ENCODE results near the gene TAOK3. TPM values are rescaled to one million over a fixed set of nuclear protein-coding genes. Genes with fewer than 3 reads are reported as not detected.
A peak's percentile ranks its signal among the peaks of the same experiment; 100 is the strongest.

The TAOK3 gene
- total and polyA plus RNA-seq, 3 donors from 2014 or later, result 20.5 to 64.8 (median 51.9) TPM

- Histone ChIP-seq H3K9me3 (no peaks in the 10 kb centered on the region), H3K36me3 (ENCODE audit: low read depth, missing control alignments) (no peaks in the 10 kb centered on the region), H3K4me3 (no peak overlapping the region), H3K27me3 (no peaks in the 10 kb centered on the region), H3K4me1 (peaks cover 16% of the 10 kb centered on the region), H3K27ac (peak overlapping the region; percentile 3 to 30)
- DNase-seq, result no peak
- WGBS, 2 donors, result 80 to 95% methylated on average over 4 of the region's 4 CpGs
- no peak for TF ChIP-seq CTCF (IDR thresholded peaks at IDR 0.05)
- no peak for TF ChIP-seq POLR2A (IDR thresholded peaks at IDR 0.05)
- intact Hi-C loops (cut with DNase I; ENCODE audit: low total_unique reads), result no loop called here
Measured at GRCh38 chr12:118125743-118126118, 247.0 kb downstream of the TAOK3 start.

- Histone ChIP-seq H3K27ac (no peak overlapping the region), H3K9me3 (no peaks in the 10 kb centered on the region), H3K36me3 (ENCODE audit: low read depth, missing control alignments) (no peaks in the 10 kb centered on the region), H3K4me1 (peaks cover 29% of the 10 kb centered on the region), H3K27me3 (no peaks in the 10 kb centered on the region), H3K4me3 (no peak overlapping the region)
- intact Hi-C loops (cut with DNase I; ENCODE audit: low total_unique reads), result no loop called here
- 92 to 95% methylated on average over 5 of the region's 5 CpGs for WGBS, 2 donors
- TF ChIP-seq POLR2A (IDR thresholded peaks at IDR 0.05) (no peak), CTCF (IDR thresholded peaks at IDR 0.05) (no peak)
- no peak for DNase-seq
Measured at GRCh38 chr12:118124333-118124874, 248.3 kb downstream of the TAOK3 start.

- Histone ChIP-seq H3K27ac (peak overlapping the region in 1 of 2 donors; percentile 87), H3K4me1 (peaks cover 29% of the 10 kb centered on the region), H3K36me3 (ENCODE audit: low read depth, missing control alignments) (no peaks in the 10 kb centered on the region), H3K4me3 (no peak overlapping the region), H3K27me3 (no peaks in the 10 kb centered on the region), H3K9me3 (no peaks in the 10 kb centered on the region)
- TF ChIP-seq CTCF (IDR thresholded peaks at IDR 0.05) (no peak), POLR2A (IDR thresholded peaks at IDR 0.05) (no peak)
- DNase-seq, result no peak
- intact Hi-C loops (cut with DNase I; ENCODE audit: low total_unique reads), result no loop called here
- 92 to 97% methylated on average over 6 of the region's 6 CpGs for WGBS, 2 donors
Measured at GRCh38 chr12:118122264-118122663, 250.4 kb downstream of the TAOK3 start.

DNA sequence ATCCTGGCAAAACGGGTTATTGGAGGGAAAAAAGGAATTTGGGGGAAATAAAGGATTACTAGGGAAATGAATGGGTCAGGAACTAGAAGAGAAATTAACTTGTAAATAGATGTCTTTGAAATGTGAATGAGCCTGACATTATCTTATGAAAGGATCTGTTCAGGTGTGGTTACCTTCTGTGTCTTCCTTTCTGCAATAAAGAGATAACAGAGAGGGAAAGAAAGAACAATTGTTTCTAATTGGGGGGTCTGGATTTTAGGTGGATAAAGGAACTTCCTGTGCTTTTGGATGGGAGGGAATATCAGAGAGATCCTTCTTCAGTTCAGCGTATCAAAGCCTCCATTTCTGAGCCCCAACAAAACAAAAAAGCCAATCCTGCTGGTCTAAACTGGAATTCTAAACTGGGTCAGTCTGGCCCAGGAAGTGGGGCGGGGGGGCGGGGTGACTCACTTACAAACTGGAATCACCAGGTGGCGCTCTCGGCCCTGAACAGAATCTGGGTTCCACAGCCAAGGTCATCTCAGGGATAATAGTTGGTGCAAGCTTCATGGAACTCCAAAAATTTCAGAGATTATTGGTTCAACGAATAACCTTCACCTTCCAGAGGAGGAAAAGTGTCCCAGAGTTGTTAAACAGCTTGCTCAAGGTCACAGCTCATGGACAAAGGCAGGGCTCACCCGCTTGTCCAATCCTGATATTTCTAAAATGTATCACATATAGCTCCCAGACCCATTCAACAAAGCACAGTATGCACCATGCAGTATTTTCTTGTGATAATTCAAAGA, 251.9 kb downstream of the TAOK3 start:
- intact Hi-C loops (cut with DNase I; ENCODE audit: low total_unique reads), result no loop called here
- 16 to 19% methylated on average over 8 of the region's 8 CpGs for WGBS, 2 donors
- Histone ChIP-seq H3K27me3 (no peaks in the 10 kb centered on the region), H3K27ac (peak overlapping the region; percentile 77 to 87), H3K4me3 (no peak overlapping the region), H3K4me1 (peaks cover 27% of the 10 kb centered on the region), H3K36me3 (ENCODE audit: low read depth, missing control alignments) (no peaks in the 10 kb centered on the region), H3K9me3 (no peaks in the 10 kb centered on the region)
- DNase-seq, result peak; percentile 90
- TF ChIP-seq POLR2A (IDR thresholded peaks at IDR 0.05) (no peak), CTCF (IDR thresholded peaks at IDR 0.05) (peak in 2 of 3 experiments; percentile 47 to 76)
